A549 (cell line): ENCODE measurements around the gene RPL13A.

Experiments used
- CBX2 ChIP-seq: fragments of 200-600 bp; sonication (generic); IDR thresholded peaks from 2 replicates; pipeline ENCODE4 v1.6.1; 2016; ENCODE audit warnings: low read depth, mild to moderate bottlenecking, borderline replicate concordance
- CHD4 ChIP-seq: fragments of 200-600 bp; sonication (generic); IDR thresholded peaks from 2 replicates; pipeline ENCODE4 v1.6.1; 2016; ENCODE audit warnings: antibody characterized with exemption, mild to moderate bottlenecking, borderline replicate concordance
- CTCF ChIP-seq: fragments of >200 bp; sonication (Bioruptor Twin); formaldehyde crosslinking; IDR thresholded peaks from 3 replicates; pipeline ENCODE4 v1.5.1; 2016
- E2F6 ChIP-seq: IDR thresholded peaks from 2 replicates; pipeline ENCODE4 v1.6.1; 2012; ENCODE audit warnings: low read depth, borderline replicate concordance
- JUN ChIP-seq, 2 experiments: fragments of >200 bp; sonication (Bioruptor Twin); formaldehyde crosslinking; IDR thresholded peaks; 2 replicates in 1 of 2; 3 replicates in 1 of 2; pipeline ENCODE4 v1.6.1; 2016 to 2017
- POLR2A ChIP-seq: IDR thresholded peaks from 2 replicates; pipeline ENCODE4 v1.6.1; 2012; ENCODE audit warnings: mild to moderate bottlenecking, low read length
- TP53 ChIP-seq: fragments of 250-450 bp; sonication (Bioruptor Pico); IDR thresholded peaks from 2 replicates; pipeline ENCODE4 v1.5.0; 2021; ENCODE audit warnings: mild to moderate bottlenecking, moderate library complexity

- no peak for TF ChIP-seq JUN (IDR thresholded peaks at IDR 0.05)
- peak; percentile 49 for TF ChIP-seq CTCF
- peak; percentile 90 for TF ChIP-seq E2F6
- no peak for TF ChIP-seq TP53 (CRISPR knock-in tag)
- TF ChIP-seq POLR2A, result no peak; the same call in 1 of the 2 replicates
- no peak for TF ChIP-seq CBX2
- no peak for TF ChIP-seq CHD4
Measured at GRCh38 chr19:49533551-49534488, 46.4 kb downstream of the RPL13A start.
